Stimulated activated CD8-positive, alpha-beta memory T cell treated with anti-CD3 and anti-CD28 coated beads, Interleukin-15, amount 100 ng/mL, for 24 hours (primary cell): ENCODE results near the gene OR6A2.

Source experiments
- DNase-seq: peaks from one replicate; pipeline ENCODE4 v3.0.0-alpha.2; 2020; ENCODE audit warnings: low read depth

OR6A2 gene

GRCh38 chr11:6755953-6756347 lies 43.5 kb downstream of the OR6A2 start:
- no peak for DNase-seq

DNA sequence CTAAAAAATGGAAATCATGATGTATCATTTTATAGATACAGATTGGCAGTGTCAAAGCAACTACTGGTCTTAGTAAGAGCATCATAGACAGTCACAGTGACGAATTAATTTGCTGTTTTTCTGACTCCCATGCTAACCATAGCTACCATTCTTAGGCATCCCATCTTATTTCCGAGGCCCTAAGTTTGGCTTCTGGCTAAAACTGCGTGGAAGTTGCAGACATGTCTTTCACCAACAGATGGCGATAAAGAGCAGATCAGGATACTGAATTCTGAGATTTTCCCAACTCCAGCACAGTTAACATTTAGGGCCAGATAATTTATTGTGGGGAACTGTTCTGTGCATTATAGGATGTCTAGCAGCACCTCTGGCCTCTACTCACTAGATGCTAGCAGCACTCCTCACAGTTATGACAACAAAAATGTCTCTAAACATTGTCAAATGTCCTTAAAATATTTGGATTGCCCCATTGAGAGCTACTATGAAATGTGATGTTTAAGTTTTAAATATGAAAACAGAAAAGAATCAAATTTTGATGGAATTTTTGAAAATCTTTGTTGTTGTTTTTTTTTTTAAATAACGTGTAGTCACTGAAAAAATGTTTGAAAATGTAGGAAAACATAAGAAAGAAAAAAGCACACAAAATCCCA lies 44.1 kb downstream of the OR6A2 start:
- DNase-seq: no peak

GRCh38 chr11:6747097-6747668 lies 52.3 kb downstream of the OR6A2 start:
- DNase-seq: no peak

DNA sequence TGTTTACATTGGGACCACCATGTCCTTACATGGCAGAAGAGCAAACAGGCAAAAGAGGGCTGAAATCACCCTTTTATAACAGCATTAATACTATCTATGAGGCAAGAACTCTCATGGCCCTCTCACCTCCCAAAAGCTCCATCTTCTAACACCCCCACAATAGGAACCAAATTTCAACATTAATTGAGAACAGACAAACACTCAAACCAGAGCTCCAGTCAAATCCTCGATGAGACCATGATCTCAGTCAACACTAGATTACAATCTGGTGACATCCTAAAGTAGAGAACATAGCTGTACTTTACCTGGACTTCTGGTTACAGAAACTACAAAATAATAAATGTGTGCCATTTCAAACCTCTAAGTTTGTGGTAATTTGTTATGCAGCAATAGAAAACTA lies 52.9 kb downstream of the OR6A2 start:
- DNase-seq: no peak

DNA sequence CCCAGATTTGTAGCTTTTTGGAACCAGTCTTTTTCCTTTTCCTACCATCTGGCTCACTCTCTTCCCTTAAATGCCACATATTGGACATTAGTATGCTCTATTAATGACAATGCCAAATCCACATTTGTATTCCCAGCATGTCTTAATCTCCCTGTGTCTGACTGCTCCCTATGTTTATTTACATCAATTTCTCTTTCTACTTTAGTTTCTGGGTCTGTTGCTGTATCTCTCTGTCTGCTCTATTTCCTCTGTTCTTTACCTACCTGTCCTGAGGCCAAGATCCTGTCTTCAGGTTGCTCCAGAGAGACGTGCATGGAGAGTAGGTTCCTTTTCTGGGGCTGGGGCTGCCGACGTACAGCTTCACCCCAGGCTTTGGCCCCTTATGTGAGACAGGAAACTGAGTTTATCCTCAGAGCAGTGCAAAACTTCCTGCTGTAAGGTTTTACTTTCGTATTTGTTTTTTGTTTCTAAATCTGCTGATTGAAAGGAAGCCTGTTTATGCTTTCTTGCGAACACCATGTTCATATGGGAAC lies 53.3 kb downstream of the OR6A2 start:
- no peak for DNase-seq

DNA sequence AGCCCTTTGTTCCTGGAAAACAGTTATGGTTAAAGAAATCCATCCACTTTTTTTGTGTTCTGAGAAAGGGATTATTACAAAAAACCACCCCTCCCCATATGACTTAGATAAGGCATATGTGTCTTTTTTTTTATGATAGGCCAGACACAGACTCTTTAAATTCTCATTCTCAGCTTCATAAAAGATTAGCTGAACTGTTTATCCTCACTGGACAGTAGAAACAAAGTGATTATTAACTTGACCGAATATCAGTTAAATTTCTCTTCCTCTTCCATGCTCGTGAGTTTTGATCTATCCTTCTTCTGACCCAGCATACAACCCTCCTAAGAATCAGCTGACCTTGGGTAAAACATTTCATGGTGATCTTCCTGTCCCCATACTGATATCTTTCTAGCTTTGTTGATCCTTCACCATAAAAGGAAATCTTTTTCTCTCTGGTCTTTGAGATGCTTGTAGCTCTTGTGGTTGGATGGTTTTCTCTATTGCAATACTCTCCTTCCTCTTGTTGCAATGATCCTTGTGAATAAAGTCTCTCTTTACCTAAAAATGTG lies 53.9 kb downstream of the OR6A2 start:
- DNase-seq: no peak

GRCh38 chr11:6745018-6745417 lies 54.5 kb downstream of the OR6A2 start:
- no peak for DNase-seq

DNA sequence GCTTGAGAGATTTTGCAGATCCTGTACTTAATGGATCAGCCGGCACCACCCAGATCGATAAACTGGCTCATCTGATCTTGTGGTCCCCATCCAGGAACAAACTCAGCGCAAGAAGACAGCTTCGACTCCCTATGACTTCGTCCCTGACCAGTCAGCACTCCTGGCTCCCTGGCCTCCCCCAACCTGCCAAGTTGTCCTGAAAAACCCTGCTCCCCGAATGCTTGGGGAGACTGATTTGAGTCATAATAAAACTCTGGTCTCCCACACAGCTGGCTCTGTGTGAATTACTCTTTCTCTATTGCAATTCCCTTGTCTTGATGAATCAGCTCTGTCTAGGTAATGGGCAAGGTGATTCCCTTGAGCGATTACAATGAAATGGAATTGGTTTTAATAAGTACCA lies 57.2 kb downstream of the OR6A2 start:
- DNase-seq: no peak
